GM18907 (cell line): Measurements from ENCODE around the gene HOMER3.
"Not testable (repeated sequence)": the region's sequence is repeated elsewhere in the genome, so short reads cannot be mapped to it uniquely, and the experiment has no call there.

Source experiments
- ATAC-seq: cut with Tn5 transposase; IDR thresholded peaks from one replicate; pipeline ENCODE4 v1.9.1; 2021; ENCODE audit warnings: mild to moderate bottlenecking, moderate library complexity; ENCODE audit not compliant: unreplicated experiment

HOMER3 gene

GRCh38 chr19:18924684-18925213, 16.3 kb downstream of the HOMER3 start:
- no peak for ATAC-seq

- no peak for ATAC-seq
These were observed 18.6 kb downstream of the HOMER3 start for GRCh38 chr19:18922228-18922985.

- no peak for ATAC-seq
These were observed 19.4 kb downstream of the HOMER3 start for GRCh38 chr19:18921593-18921992.

GRCh38 chr19:18920400-18920799, 20.6 kb downstream of the HOMER3 start:
- no peak for ATAC-seq

- ATAC-seq, result no peak
These were observed 21.2 kb downstream of the HOMER3 start for GRCh38 chr19:18919900-18920214.

GRCh38 chr19:18919086-18919899, 21.7 kb downstream of the HOMER3 start, which contains the start of the genes COPE and DDX49:
TSS of gene COPE (minus strand) at chr19:18919387. CDS start at chr19:18919348, 39 bp downstream.
TSS of gene DDX49 (plus strand) at chr19:18919715. CDS start at chr19:18919742, 27 bp downstream.
- ATAC-seq, result peak; percentile 90

GRCh38 chr19:18917593-18917992, 23.4 kb downstream of the HOMER3 start:
- not testable (repeated sequence) for ATAC-seq

- ATAC-seq, result no peak
These were observed 25.4 kb downstream of the HOMER3 start for GRCh38 chr19:18915639-18916038.

GRCh38 chr19:18913466-18913865, 27.6 kb downstream of the HOMER3 start:
- ATAC-seq, result no peak

- no peak for ATAC-seq
These were observed 28.1 kb downstream of the HOMER3 start for GRCh38 chr19:18912933-18913332.

- no peak for ATAC-seq
These were observed 30.1 kb downstream of the HOMER3 start for GRCh38 chr19:18910801-18911436.

GRCh38 chr19:18910010-18910409, 31.0 kb downstream of the HOMER3 start:
- ATAC-seq, result no peak

- no peak for ATAC-seq
These were observed 31.9 kb downstream of the HOMER3 start for GRCh38 chr19:18908917-18909619.

GRCh38 chr19:18906605-18907519, 34.2 kb downstream of the HOMER3 start:
- no peak for ATAC-seq

GRCh38 chr19:18905513-18906236, 35.3 kb downstream of the HOMER3 start:
- ATAC-seq, result no peak

GRCh38 chr19:18905058-18905456, 36.0 kb downstream of the HOMER3 start:
- ATAC-seq, result no peak

GRCh38 chr19:18904334-18905057, 36.5 kb downstream of the HOMER3 start:
- no peak for ATAC-seq
